Non-pigmented ciliary epithelial cell (primary cell): ENCODE results near the gene PRPH2.
A peak's percentile ranks its signal among the peaks of the same experiment; 100 is the strongest.
"Not testable (repeated sequence)": the region's sequence is repeated elsewhere in the genome, so short reads cannot be mapped to it uniquely, and the experiment has no call there.

Experiments
- DNase-seq: peaks from one replicate; pipeline ENCODE4 v3.0.0-alpha.2; 2010; ENCODE audit warnings: low read depth

The PRPH2 gene

GRCh38 chr6:42742116-42742894, 19.9 kb upstream of the PRPH2 start:
- no peak for DNase-seq

GRCh38 chr6:42740725-42741124, 18.3 kb upstream of the PRPH2 start:
- DNase-seq: no peak

GRCh38 chr6:42735976-42736375, 13.6 kb upstream of the PRPH2 start:
- DNase-seq: no peak

- not testable (repeated sequence) for DNase-seq
Measured at GRCh38 chr6:42733867-42734481, 11.6 kb upstream of the PRPH2 start.

- DNase-seq: no peak
Measured at GRCh38 chr6:42729731-42730130, 7.3 kb upstream of the PRPH2 start.

GRCh38 chr6:42727627-42728026, 5.2 kb upstream of the PRPH2 start:
- no peak for DNase-seq

- no peak for DNase-seq
Measured at GRCh38 chr6:42727087-42727611, 4.8 kb upstream of the PRPH2 start.

- peak; percentile 72 for DNase-seq
Measured at GRCh38 chr6:42726485-42727086, 4.2 kb upstream of the PRPH2 start.

- no peak for DNase-seq
Measured at GRCh38 chr6:42726026-42726425, 3.6 kb upstream of the PRPH2 start.

GRCh38 chr6:42724825-42725224, 2.4 kb upstream of the PRPH2 start:
- no peak for DNase-seq

- DNase-seq: no peak
Measured at GRCh38 chr6:42720739-42721138, 1.7 kb downstream of the PRPH2 start.

GRCh38 chr6:42715871-42716270, 6.5 kb downstream of the PRPH2 start:
- no peak for DNase-seq

- no peak for DNase-seq
Measured at GRCh38 chr6:42714098-42714761, 8.2 kb downstream of the PRPH2 start.

GRCh38 chr6:42711930-42712329, 10.5 kb downstream of the PRPH2 start:
- no peak for DNase-seq

GRCh38 chr6:42710316-42710715, 12.1 kb downstream of the PRPH2 start:
- DNase-seq: no peak

- no peak for DNase-seq
Measured at GRCh38 chr6:42709871-42710270, 12.5 kb downstream of the PRPH2 start.

GRCh38 chr6:42708096-42708495, 14.3 kb downstream of the PRPH2 start:
- no peak for DNase-seq

GRCh38 chr6:42707595-42707994, 14.8 kb downstream of the PRPH2 start:
- DNase-seq: no peak

GRCh38 chr6:42704937-42705374, 17.4 kb downstream of the PRPH2 start:
- no peak for DNase-seq

- DNase-seq: no peak
Measured at GRCh38 chr6:42704251-42704936, 18.0 kb downstream of the PRPH2 start.

GRCh38 chr6:42702786-42703185, 19.6 kb downstream of the PRPH2 start:
- not testable (repeated sequence) for DNase-seq

GRCh38 chr6:42702200-42702599, 20.2 kb downstream of the PRPH2 start:
- DNase-seq: peak; percentile 51
